ENCODE measurements around the gene SYNPO2L.
"Not testable (repeated sequence)": the region's sequence is repeated elsewhere in the genome, so short reads cannot be mapped to it uniquely, and the experiment has no call there.

Gene SYNPO2L

DNA sequence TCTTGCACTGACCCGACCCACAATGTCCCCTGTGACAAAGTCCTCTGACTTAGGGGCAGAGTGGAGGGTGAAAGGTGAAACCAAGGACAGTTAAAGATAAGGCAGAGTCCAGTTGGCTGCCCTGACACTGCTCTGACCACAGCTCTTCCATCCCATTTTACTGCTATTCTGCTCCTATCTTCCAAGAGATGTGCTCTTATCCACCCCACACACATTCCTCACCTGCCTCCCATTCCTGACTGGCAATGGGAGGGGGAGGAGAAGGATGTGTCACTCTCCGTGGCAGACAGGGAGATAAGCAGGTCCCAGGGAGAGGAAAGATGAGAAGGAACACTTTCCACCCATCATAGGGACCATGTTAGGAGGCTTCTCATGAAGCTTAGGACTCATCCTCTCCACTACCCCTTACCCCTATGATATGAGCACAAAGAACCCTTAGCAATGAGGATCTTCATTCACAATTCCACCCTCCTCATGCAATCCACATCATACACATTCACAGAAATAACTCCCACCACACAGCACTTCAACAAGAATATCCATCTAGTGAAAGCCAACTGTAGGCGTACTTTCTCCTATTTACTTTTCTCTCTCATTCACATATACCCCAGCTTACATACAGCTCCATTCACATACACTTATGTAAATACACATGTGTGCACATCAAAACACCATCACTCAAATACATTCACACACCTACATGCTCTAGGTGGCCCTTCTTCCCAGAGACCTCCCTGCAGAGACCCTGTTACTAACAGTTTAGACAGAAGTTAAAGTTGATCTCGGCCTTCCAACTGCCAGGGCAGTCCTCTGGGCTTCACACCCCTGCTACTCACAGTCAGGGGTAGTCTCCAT, 6.6 kb downstream of the SYNPO2L start:
- DNase-seq: no peak

DNA sequence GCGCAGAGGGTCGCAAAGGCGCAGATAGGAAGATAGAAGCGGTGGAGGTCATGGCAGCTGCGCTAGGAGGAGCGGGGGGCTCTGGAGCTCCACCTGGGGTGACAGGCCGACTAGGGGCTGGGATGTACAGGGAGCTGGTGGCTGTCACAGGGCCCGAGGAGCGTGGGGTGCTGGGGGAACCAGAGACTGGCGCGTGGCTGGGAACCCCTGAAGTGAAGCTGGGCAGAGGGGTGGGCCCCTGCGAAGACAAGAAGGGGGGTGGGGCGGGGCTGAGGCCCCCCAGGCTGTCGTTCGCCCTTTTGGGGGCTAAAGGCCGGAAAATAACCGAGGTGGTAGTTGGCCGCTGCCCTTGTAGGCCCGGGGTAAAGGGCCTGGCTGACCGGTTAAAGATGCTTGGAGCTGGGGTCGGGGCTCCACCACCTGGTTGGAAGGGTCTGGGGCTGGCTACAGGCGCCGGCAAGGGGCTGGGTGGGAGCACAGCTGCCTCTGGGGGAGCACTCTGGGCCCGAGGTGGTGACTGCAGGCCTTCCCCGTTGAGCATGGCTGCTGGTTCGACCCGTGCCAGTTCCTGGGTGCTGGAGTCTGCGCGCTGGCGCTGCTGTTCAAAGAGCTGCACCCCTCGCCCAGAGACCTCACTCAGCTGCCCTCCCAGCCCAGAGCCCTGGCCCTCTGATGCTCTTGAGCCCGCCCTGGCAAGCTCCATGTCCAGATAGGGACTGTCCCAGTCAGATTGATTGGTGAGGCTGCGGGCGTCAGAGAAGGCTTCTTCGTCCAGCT, 7.8 kb downstream of the SYNPO2L start:
- DNase-seq: no peak

DNA sequence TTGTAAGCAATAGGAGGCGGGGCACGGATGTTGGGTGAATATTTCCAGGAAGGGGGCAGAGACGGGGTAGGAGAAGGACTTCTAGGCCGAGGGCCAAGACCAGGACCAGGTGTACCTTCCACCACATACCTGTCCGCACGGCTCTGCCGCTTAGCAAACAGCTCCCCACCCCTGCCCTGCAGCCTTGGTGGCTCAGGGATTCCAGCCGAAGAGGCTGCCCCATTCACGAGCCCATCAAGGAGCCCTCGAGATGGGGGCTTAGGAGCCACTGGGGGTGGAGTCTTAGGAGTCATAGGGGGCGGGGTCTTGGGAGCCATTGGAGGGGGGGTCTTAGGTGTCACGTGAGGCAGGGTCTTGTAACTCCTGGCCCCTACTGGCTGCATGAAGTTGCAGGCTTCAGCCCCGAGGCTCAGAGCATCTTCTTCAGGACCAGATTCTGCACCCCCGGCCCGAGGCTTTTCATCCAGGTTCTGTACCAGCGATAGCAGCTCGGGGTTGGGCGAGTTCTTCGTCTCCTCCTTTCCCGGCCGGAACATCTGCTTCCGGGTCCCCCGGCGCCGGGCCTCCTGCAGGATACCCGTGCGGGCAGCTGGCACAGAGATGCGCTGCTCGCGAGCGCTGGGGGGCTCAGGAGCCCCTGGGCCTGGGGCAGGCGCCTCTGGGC, 8.5 kb downstream of the SYNPO2L start:
- DNase-seq: no peak

DNA sequence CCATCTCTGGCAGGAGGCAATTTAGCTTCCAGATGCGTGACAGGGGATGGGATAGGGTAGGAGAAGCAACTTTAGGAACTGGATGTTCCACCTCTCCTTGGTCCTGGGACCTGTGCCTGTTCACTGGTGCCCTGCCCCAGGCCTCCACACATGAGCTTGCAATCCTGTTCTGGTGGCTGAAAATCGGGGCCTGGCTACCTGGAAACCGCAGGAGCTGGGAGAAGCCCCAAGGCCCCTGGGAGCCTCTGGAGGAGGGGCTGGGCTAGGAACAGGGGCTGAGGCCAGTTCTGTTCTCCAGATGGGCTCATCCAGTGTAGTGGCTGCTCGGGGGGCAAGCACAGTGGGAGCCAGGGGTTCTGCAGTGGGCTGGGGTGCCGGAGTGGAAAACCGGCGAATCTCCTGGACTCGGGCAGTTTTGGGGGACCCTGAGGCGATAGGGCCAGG, 9.2 kb downstream of the SYNPO2L start:
- DNase-seq: no peak

DNA sequence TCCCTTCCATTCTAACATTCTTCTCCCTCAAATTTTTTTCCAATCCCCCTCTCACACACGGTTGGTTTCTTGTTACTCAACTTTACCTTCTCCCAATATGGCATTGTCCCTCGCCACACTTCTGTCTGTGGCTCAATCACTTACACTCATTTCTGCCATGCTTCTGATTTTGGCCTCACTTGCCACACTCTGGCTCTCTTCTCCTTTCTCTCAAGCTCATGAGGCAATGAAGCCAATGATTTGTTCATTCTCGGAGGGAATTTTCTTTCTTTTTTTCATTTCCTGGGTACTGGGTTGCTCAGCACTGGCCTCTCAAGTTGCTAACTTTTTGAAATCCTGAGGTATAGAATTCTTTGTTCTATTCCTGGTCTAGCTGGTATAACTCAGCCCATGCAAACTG, 10.6 kb downstream of the SYNPO2L start:
- DNase-seq: no peak

DNA sequence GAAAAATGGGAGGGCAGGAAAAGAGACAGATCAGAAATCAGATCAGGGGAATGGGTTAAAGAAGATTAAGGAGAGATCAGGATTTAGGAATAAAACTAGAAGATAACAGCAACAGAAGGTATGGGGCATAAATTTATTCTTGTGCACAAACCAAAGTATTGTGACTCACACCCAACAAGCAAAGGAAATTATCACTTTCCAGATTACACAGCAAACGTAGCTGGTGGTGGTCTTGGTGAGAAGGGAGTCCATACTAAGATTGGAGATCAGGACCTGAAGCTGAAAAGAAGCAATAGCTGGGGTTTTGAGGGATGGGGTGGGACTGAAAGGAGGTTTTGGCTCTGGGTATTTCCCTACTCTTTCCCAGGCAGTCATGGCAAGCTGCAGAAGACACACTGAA, 11.1 kb downstream of the SYNPO2L start:
- DNase-seq: no peak

DNA sequence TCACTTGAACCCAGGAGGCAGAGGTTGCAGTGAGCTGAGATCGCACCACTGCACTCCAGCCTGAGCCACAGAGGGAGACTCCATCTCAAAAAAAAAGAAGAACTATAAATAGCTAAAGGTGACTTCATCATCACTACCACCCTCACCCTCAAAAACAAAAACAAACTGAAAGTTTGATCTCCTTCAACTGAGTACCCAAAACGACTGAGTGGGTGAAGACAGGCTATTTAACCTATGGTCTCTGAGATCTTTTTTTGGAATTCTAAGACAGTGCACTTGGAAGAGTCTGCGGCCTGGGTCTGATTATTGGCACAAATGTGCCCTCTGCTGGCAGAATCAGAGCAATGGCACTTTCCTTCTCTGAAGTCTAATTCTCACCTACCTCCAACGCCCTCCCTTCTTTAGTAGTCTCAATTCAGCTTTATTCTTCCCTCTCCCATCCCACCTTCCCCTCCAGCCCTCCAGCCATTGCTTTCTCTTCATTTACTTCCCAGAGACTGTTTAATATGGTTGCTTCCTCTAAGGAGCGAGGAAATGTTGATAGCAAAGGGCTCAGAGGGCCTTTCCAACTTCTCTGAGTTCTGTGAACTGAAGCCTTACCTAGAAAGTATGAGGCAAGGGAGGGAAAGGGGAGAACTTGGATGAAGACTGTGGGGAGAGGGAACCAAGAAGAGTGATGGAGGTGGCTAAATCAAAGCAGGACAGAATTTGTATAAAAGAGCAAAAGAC, 11.7 kb downstream of the SYNPO2L start:
- DNase-seq: no peak

DNA sequence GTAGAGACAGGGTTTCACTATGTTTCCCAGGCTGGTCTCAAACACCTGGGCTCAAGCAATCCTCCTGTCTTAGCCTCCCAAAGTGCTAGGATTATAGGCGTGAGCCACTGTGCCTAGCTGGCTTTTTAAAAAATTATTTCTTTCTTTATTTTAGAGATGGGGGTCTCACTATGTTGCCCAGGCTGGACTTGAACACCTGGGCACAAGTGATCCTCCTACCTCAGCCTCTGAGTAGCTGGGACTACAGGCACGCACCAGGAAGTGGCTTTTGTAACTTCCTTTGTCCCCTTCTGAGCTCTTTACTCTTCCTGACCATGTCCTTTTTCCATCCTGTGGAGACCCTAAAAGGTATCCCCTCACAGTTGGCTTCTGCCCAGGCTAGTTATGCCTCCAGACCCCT, 12.5 kb downstream of the SYNPO2L start:
- DNase-seq: no peak

DNA sequence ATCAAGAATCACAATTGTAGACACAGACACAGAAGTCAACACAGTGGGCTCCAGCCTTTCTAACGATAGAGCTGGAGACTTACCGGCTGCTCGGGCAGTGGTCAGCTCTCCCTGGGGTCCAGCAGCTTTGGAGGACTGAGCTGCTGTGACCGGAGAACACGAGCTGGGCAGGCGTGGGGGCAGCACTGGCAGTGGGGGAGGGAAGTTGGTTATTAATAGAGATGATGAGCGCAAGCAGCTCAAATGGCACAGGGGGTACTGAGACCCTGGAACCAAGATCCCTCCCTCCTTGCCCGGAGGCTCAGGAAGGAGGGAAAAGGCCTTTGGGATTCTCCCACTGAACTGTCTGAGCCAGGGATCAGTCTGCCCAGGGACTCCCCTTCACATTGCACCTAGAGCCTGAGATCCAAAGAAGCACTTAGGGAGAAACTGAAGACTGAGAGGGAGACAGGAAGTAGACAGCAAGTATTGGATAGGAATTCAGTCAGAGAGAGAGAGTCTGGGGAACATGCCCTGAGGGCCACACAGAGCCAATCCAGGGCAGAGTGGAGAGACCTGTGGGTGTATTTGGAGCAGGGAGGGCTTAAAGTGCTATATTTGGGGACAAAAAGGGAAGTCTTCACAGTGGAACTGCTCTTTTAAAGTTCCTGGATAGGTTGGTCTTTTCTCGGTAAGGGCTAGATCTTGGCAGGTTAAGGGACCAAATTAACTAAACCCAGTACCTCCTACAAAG, 14.3 kb downstream of the SYNPO2L start, which contains the start of gene MYOZ1:
TSS of gene MYOZ1 (minus strand) at position 147 of the 733 bp plus-strand sequence. CDS start 1,457 bp downstream, outside the sequence.
- DNase-seq: no peak

DNA sequence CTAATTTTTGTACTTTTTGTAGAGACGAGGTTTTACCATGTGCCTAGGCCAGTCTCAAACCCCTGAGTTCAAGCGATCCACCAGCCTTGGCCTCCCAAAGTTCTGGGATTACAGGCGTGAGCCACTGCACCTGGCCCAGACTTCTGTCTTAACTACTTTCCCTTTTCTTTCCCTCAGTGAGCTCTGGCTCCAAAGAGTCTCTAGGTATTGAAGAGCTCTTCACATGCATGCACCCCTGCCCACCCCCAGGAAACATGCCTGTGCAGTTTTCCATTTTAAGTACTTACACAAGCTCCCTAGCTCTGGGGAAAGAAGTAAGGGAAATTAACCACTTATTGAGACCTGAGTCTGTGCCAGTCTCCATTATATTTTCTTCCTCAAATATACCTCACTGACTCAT, 16.5 kb downstream of the SYNPO2L start:
- DNase-seq: no peak

DNA sequence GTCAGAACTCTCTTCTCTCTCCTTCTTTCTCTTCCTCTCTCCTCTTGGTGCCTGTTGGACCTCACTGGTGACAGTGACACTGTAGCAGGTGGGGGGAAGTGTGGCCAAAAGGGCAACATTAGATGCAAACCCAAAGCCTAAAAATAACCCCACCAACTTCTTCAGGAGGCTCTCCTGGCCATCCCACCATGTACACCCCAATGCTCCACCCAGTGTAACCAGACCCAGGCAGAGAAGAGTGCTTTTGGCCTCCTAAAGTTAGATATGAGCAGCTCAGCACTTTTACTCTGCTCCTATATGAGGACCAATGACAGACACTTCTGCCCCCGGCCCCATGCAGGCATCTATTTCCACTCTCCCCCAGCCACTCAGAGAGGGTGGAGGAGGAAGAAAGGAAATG, 20.0 kb downstream of the SYNPO2L start:
- DNase-seq: no peak

DNA sequence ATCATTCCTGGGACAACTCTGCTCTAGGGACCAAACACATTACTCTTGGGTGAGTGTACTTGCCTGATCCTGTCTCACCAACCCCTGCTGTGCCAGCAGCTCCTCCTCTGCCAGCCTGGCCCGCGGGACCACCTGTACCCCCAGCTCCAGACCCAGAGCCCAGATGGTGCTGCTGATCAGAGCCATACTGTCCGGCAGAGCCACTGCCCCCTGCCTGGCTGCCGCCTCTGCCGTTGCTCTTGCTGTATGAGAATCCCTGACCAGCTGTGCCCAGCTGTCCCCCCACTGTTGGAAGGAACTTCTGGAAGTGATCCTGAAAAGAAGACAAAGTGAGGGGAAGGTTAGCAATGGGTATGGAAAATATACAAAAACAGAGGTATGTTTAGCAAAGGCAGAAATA, 21.4 kb downstream of the SYNPO2L start:
- DNase-seq: no peak

DNA sequence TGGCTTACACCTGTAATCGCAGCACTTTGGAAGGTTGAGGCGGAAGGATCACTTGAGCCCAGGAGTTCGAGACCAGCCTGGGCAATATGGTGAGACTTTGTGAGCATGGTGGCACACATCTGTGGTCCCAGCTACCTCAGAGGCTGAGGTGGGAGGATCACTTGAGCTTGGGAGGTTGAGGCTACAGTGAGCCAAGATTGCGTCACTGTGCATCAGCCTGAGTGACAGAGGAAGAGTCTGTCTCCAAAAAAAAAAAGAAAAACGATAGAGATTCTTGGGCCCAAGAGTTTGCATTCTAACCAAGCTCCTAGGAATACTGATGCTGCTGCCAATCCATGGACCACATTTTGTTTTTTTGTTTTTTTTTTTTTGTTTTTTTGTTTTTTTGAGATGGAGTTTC, 26.7 kb downstream of the SYNPO2L start:
- DNase-seq: no peak

DNA sequence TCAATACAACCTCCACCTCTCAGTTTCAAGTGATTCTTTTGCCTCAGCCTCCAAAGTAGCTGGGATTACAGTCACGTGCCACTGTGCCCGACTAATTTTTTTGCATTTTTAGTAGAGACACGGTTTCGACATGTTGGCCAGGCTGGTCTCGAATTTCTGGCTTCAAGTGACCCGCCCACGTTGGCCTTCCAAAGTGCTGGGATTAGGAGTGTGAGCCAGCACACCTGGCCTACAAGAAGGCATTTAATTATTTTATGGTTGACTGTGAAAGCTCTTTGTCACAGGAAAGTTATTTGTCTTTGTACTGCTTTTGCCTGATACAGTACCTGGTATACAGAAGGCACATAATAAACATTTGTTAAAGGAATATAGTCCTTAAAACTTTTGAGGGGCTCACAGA, 27.4 kb downstream of the SYNPO2L start:
- DNase-seq: no peak

DNA sequence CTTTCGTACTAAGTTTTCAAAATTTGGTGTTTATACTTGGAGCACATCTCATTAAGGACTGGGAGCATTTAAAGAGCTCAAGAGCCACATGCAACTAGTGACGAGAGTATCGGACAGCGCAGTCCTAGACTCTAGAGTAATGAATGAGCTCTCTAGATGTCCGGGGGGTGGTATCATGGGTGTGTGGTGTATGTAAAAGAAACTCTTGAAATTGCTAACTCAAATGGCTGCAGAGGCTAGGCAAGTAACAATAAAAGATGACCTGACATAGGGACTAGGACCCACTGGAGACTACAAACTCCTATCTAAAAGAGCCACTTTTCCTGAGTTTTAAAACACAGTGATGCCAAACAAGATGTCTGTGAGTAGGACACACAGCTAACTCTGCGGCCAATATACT, 28.5 kb downstream of the SYNPO2L start:
- no peak for DNase-seq

DNA sequence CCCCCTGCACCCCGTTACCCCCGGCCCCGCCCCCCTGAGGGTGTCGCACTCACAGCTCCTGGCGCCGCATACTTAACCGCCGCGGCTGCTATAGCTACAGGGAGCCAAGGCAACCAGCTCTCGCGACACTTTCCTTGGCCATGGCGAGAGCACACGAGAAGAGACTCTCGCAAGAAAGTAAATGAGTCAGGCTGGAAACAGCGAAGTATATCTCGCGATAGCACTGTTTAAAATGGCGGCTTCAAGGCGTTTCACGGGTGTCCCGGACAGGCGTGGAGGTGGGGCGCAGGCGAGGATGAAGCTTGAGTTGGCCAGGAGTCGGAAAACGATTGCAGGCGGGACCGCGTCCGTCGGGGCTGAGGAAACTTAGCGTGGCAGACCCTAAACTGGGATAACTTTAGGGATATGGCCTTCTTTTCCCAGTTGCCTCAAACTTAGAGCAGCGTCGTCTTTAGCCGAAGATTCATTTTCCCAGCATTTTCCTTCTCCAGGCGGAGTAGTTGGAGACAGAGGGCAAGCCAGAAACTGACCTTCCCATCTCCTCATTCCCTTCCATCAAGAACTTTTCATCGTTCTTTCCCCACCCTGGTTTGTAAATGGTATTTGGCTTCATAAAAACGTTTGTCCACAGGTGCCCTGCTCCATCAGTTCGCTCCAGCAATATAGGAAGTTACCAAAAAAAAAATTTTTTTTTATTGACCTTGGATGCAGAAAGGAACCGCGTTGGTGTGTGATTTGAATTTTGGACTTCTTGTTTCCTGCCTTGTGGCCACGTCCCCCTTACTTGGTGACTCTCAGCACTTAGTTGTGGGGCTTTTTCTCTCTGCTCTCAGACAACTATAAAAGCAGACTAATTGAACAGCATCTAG, 29.7 kb downstream of the SYNPO2L start:
- peak; percentile 54 for DNase-seq

DNA sequence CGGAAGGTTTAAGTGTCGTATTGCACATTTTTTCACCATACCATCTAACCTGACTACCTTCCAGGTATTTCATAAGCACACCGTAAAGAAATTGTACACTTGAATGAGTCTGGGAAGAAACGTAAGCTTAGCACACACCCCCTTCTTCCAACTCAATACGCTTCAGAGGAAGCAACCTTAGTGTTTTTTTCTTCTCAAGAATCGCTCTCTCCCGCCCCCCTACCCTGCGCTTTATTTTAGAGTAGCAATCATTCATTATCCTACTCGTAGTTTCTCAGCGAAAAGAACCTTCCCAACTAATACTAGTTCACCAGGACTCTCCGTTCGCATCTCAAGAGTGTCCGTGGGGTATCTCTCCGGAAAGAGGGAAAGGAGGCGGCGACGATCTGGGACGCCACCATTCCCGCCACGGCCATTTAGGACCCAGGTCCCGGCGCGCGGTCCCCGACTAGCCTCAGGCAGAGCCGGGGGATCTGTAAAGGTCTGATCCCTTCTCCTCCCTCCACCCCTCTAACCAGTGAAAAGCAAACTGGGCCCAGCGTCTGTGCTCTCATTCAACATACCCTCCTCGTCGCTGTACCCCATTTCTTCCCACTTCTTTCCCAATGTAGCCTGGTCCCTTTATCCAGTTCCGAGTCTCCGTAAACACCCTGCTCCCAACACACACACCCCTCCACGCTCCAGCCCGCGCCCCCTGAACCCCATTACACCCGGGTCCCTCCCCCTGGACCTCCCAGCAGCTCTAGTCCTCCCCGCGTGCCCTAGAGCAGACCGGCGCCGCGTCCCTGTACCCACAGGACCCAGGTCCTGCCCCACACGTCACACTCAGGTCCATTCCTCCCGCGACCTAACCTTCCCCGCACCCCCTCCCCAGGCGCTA, 30.6 kb downstream of the SYNPO2L start:
- no peak for DNase-seq

DNA sequence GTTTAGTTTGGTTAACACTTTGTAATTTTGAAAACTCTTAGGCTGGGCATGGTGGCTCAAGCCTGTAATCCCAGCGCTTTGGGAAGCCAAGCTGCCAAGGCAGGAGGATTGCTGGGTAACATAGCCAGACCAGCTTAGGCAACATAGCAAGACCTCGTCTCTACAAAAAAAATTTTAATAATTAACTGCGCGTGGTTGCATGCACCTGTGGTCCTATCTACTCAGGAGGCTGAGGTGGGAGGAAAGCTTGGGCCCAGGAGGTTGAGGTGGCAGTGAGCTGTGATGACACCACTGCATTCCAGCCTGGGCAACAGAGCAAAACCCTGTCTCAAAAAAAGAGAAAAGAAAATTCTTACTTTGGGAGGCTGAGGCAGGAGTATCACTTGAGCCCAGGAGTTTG, 32.8 kb downstream of the SYNPO2L start:
- no peak for DNase-seq

DNA sequence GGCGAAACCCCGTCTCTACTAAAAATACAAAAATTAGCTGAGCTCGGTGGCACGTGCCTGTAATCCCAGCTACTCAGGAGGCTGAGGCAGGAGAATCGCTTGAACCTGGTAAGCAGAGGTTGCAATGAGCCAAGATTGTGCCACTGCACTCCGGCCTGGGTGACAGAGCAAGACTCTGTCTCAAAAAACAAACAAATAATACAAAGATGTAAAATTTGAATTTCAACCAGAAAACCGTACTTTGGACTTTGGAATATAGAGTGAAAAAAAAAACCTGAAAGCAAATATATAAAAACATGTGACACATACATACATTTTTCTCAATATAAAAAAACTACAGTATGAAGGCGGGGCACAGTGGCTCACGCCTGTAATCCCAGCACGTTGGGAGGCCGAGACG, 34.9 kb downstream of the SYNPO2L start:
- DNase-seq: not testable (repeated sequence)

DNA sequence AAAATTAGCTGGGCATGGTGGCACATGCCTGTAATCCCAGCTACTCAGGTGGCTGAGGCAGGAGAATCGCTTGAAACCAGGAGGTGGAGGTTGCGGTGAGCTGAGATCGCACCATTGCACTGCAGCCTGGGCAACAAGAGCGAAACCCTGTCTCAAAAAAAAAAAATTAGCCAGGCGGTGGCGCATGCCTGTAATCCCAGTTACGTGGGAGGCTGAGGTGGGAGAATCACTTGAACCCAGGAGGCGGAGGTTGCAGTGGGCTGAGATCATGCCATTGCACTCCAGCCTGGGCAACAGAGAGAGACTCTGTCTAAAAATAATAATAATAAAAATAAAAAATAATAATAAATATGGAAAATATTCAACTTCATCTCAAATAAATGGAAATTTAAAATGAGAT, 38.7 kb downstream of the SYNPO2L start:
- not testable (repeated sequence) for DNase-seq

All from NCI-H1417 treated with DMSO at 0.1 percent for 48 hours (cell line).